GM12874 (cell line): ENCODE results near the gene C16orf90.

ENCODE experiments used
- CTCF ChIP-seq: IDR thresholded peaks from 2 replicates; pipeline ENCODE4 v1.5.1; 2011; ENCODE audit warnings: low read depth, mild to moderate bottlenecking, control low read depth, low read length, moderate library complexity; ENCODE audit not compliant: insufficient read depth

Gene C16orf90

DNA sequence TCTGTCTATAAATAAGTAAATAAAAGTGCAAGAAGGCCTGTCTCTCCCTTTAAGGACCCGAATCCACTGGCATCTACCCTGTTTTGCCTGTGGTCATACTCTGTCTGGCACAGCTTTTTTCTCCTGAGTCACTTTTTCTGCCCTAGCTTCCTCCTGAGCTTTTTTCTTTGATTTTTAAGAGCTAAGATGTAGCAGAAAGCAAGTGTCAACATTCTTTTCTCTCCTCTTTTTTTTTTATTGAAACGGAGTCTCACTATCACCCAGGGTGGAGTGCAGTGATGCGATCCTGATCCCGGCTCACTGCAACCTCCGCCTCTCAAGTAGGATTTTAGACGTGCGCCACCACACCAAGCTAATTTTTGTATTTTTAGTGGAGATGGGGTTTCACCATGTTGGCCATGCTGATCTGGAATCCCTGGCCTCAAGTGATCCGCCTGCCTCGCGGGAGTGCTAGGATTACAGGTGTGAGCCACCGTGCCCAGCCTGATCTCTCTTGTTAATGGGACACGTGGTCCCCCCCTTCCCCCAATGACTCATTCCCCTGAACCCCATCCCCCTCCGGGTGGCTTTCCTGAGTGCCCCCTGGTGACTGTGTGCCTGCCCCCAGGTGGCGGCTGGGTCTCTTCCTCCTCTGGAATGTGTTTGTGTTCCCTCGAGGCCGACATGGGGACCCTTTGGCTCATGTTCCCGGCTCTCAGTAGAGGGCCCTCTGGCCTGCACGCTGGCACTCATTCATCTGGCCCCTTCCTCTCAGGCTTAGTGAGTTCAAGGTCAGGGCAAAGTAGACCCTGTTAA lies 14.2 kb downstream of the C16orf90 start:
- TF ChIP-seq CTCF, result no peak

DNA sequence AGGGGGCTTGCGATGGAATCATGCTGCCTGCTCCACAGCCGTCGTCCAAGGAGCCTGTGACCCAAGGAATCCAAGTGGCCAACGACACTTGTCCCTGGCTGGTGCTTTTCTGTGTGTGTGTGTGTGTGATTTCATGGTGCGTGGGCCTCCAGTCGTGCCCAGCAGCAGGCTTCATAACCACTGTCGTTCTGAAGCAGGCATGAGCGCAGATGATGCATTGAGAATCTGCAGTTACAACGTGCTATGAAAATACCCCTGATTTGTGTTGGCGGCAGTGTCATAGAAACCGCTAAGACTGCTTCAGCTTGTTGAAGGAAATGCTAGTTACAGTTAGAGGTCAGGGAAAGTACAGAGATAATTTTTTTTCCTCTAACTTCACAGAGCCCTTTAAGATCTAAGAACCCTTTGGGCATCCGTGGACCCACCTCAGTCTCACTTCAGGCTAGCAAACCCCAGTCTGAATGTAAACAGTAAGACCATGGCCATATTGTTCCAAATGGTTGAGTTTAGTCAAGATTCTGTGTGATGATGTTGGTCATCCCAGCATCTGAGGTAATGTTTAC lies 15.6 kb downstream of the C16orf90 start:
- TF ChIP-seq CTCF, result no peak

GRCh38 chr16:3478242-3478925 lies 16.9 kb downstream of the C16orf90 start:
- no peak for TF ChIP-seq CTCF

DNA sequence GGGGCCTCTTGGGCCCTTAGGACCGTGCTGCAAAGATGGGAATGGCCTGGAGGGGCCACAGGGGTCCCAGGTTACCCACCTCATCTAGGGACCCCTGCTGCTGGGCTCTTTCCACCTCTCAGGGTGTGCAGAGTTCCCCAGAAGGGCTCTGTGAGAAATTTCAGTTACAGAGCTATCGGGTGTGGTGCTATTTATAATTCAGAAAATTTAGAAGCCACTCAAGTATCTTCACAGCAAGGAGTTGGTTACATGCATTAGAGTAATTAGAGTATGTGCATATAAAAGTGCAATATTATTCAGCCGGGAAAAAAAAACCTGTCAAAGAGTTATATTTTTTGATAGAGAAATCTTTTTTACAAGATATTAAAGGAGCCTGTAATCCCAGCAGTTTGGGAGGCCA lies 18.9 kb downstream of the C16orf90 start:
- no peak for TF ChIP-seq CTCF

- TF ChIP-seq CTCF, result no peak
Measured at GRCh38 chr16:3475604-3476375, 19.5 kb downstream of the C16orf90 start.

- no peak for TF ChIP-seq CTCF
Measured at GRCh38 chr16:3474136-3474779, 21.0 kb downstream of the C16orf90 start.
